CD8-positive, alpha-beta memory T cell (primary cell): ENCODE data around the gene TUBGCP6. TPM values are rescaled to one million over a fixed set of nuclear protein-coding genes. Genes with fewer than 3 reads are reported as not detected.
"Not testable (repeated sequence)": the region's sequence is repeated elsewhere in the genome, so short reads cannot be mapped to it uniquely, and the experiment has no call there.

Experiments
- CTCF ChIA-PET: fragments of 350-600 bp; sonication (Branson Sonifier 250); formaldehyde crosslinking; loops from one replicate; lab custom pipeline; 2021; ENCODE audit warnings: antibody characterized with exemption; lab: Charles Lee
- POLR2A ChIA-PET: fragments of 350-600 bp; sonication (Branson Sonifier 250); formaldehyde crosslinking; loops from one replicate; lab custom pipeline; 2021; ENCODE audit warnings: antibody characterized with exemption; lab: Charles Lee
- DNase-seq, 5 donors: peaks; one replicate each; pipeline versions ENCODE4 v3.0.0 to v3.0.0-alpha.2; 2020 to 2022; ENCODE audit warnings: mixed read lengths in 1 of 5
- H3K27ac ChIP-seq: one replicate; pipeline ENCODE4 v1.7.0; 2013; ENCODE audit warnings: low read depth, mild to moderate bottlenecking, low read length, moderate library complexity
- H3K27me3 ChIP-seq: 2 replicates; pipeline ENCODE4 v1.7.0; 2013; ENCODE audit warnings: low read length, mild to moderate bottlenecking; ENCODE audit not compliant: insufficient read depth, poor library complexity, severe bottlenecking
- H3K36me3 ChIP-seq: 2 replicates; pipeline ENCODE4 v1.7.0; 2013; ENCODE audit warnings: mild to moderate bottlenecking, low read length, moderate library complexity; ENCODE audit not compliant: insufficient read depth
- H3K4me1 ChIP-seq: 2 replicates; pipeline ENCODE4 v1.7.0; 2013; ENCODE audit warnings: mild to moderate bottlenecking, low read length, moderate library complexity; ENCODE audit not compliant: insufficient read depth
- H3K4me3 ChIP-seq: 2 replicates; pipeline ENCODE4 v1.7.0; 2013; ENCODE audit warnings: mild to moderate bottlenecking, low read length
- H3K9me3 ChIP-seq: 2 replicates; pipeline ENCODE4 v1.7.0; 2013; ENCODE audit warnings: mild to moderate bottlenecking, low read length
- H3K27ac Mint-ChIP-seq, 8 donors: one replicate each; pipeline ENCODE4 v1.8.0; 2020 to 2021; ENCODE audit warnings: mixed read lengths in 8 of 8, mild to moderate bottlenecking in 6 of 8, inconsistent platforms in 3 of 8, moderate library complexity in 3 of 8
- H3K27me3 Mint-ChIP-seq, 2 donors: one replicate each; pipeline ENCODE4 v1.8.0; 2020 to 2021; ENCODE audit warnings: mixed read lengths in 2 of 2, mild to moderate bottlenecking in 1 of 2, moderate library complexity in 1 of 2
- H3K36me3 Mint-ChIP-seq, 3 donors: one replicate each; pipeline ENCODE4 v1.8.0; 2020 to 2021; ENCODE audit warnings: mixed read lengths in 3 of 3, inconsistent platforms in 1 of 3, mild to moderate bottlenecking in 1 of 3
- H3K4me1 Mint-ChIP-seq, 3 donors: one replicate each; pipeline ENCODE4 v1.8.0; 2020 to 2021; ENCODE audit warnings: mixed read lengths in 3 of 3, inconsistent platforms in 1 of 3, mild to moderate bottlenecking in 1 of 3
- H3K4me3 Mint-ChIP-seq, 7 donors: one replicate each; pipeline ENCODE4 v1.8.0; 2020 to 2021; ENCODE audit warnings: mixed read lengths in 7 of 7, mild to moderate bottlenecking in 6 of 7, moderate library complexity in 4 of 7, inconsistent platforms in 2 of 7
- H3K9me3 Mint-ChIP-seq, 5 donors: one replicate each; pipeline ENCODE4 v1.8.0; 2020 to 2022; ENCODE audit warnings: mixed read lengths in 5 of 5, mild to moderate bottlenecking in 3 of 5, moderate library complexity in 2 of 5, inconsistent platforms in 1 of 5
- polyA plus RNA-seq: library from polyadenylated mRNA; unstranded; fragments of 300-500 nt; fragmentation: Illumina TruSeq; gene quantifications from one replicate; pipeline ENCODE4 v1.2.3, GENCODE V29; 2021
- total RNA-seq, 2 experiments: library from RNA; stranded (reverse); gene quantifications; one replicate each; pipeline ENCODE4 v1.2.3, GENCODE V29; 2021

The TUBGCP6 gene
- total and polyA plus RNA-seq, 3 experiments from 2014 or later: 18.6 to 52.2 (median 51.4) TPM

- Histone ChIP-seq H3K27me3 (no peaks in the 10 kb centered on the region), H3K27ac (no peak overlapping the region), H3K9me3 (no peaks in the 10 kb centered on the region), H3K36me3 (no peaks in the 10 kb centered on the region), H3K4me3 (no peak overlapping the region), H3K4me1 (no peaks in the 10 kb centered on the region)
- no peak for DNase-seq
- no peaks in the 10 kb centered on the region for H3K36me3 Mint-ChIP-seq
- H3K9me3 Mint-ChIP-seq: no peaks in the 10 kb centered on the region
- ChIA-PET POLR2A (no interaction called here), CTCF (no interaction called here)
- peaks cover 0 to 9% (median 2%) of the 10 kb centered on the region in 3 donors for H3K4me1 Mint-ChIP-seq
- peak overlapping the region in 1 of 8 donors; percentile 82 for H3K27ac Mint-ChIP-seq
- peaks cover 2 to 3% of the 10 kb centered on the region in 2 donors for H3K27me3 Mint-ChIP-seq
- no peak overlapping the region for H3K4me3 Mint-ChIP-seq
Observed at GRCh38 chr22:50277761-50278160, 32.9 kb upstream of the TUBGCP6 start.

DNA sequence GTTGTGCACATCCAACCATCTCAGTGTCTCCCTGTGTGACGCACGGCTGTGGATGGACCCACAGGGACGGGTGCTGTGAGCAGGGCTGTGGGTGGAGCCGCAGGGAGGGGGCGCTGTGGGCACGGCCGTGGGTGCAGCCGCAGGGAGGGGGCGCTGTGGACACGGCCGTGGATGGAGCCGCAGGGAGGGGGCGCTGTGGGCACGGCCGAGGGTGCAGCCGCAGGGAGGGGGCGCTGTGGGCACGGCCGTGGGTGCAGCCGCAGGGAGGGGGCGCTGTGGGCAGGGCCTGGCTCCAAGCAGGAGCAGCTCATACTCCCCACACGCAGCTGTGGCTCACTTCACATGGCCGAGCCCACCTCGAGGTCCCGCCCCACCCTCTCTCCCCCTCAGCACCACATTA is 31.3 kb upstream of the TUBGCP6 start:
- Mint-ChIP-seq H3K27ac (no peak overlapping the region), H3K27me3 (peaks cover 2 to 3% of the 10 kb centered on the region in 2 donors), H3K36me3 (no peaks in the 10 kb centered on the region), H3K4me1 (peaks cover 0 to 10% (median 3%) of the 10 kb centered on the region in 3 donors), H3K4me3 (no peak overlapping the region), H3K9me3 (no peaks in the 10 kb centered on the region)
- H3K36me3 ChIP-seq: no peaks in the 10 kb centered on the region
- POLR2A ChIA-PET: no interaction called here
- H3K4me1 ChIP-seq: peaks cover 5% of the 10 kb centered on the region
- H3K27me3 ChIP-seq: no peaks in the 10 kb centered on the region
- CTCF ChIA-PET: interaction anchor here (0.6 to 2.2 kb wide), 12 partner anchors 22 to 223 kb away, joined by 3 to 8 read pairs (median 4); no protein-coding TSS in a partner anchor
- DNase-seq: peak; percentile 40 to 66 (median 52)
- no peak overlapping the region for H3K27ac ChIP-seq
- H3K9me3 ChIP-seq: no peaks in the 10 kb centered on the region
- H3K4me3 ChIP-seq: no peak overlapping the region

- CTCF ChIA-PET: interaction anchor here (1.2 to 2.2 kb wide), 9 partner anchors 23 to 345 kb away, joined by 3 to 8 read pairs (median 4); partner anchors contain the start of gene SCO2
- H3K4me1 Mint-ChIP-seq: peaks cover 0 to 17% (median 4%) of the 10 kb centered on the region in 3 donors
- Histone ChIP-seq H3K4me3 (no peak overlapping the region), H3K9me3 (no peaks in the 10 kb centered on the region), H3K4me1 (peaks cover 11% of the 10 kb centered on the region), H3K27ac (no peak overlapping the region), H3K36me3 (no peaks in the 10 kb centered on the region), H3K27me3 (no peaks in the 10 kb centered on the region)
- H3K36me3 Mint-ChIP-seq: no peaks in the 10 kb centered on the region
- peak overlapping the region in 1 of 7 donors; percentile 6 for H3K4me3 Mint-ChIP-seq
- no peaks in the 10 kb centered on the region for H3K9me3 Mint-ChIP-seq
- H3K27ac Mint-ChIP-seq: no peak overlapping the region
- H3K27me3 Mint-ChIP-seq: peaks cover 3 to 6% of the 10 kb centered on the region in 2 donors
- POLR2A ChIA-PET: no interaction called here
- DNase-seq: no peak
Observed at GRCh38 chr22:50275181-50276055, 30.6 kb upstream of the TUBGCP6 start.

- POLR2A ChIA-PET: no interaction called here
- no peak overlapping the region for H3K27ac Mint-ChIP-seq
- H3K4me1 Mint-ChIP-seq: peaks cover 0 to 18% (median 4%) of the 10 kb centered on the region in 3 donors
- CTCF ChIA-PET: interaction anchor here (1.4 to 4.7 kb wide), 4 partner anchors 23 to 346 kb away, joined by 3 to 25 read pairs (median 6); partner anchors contain the start of genes DENND6B, HDAC10 and SCO2
- no peaks in the 10 kb centered on the region for H3K27me3 ChIP-seq
- H3K4me3 Mint-ChIP-seq: no peak overlapping the region
- peaks cover 3 to 6% of the 10 kb centered on the region in 2 donors for H3K27me3 Mint-ChIP-seq
- H3K27ac ChIP-seq: no peak overlapping the region
- no peak overlapping the region for H3K4me3 ChIP-seq
- DNase-seq: no peak
- H3K36me3 ChIP-seq: no peaks in the 10 kb centered on the region
- no peaks in the 10 kb centered on the region for H3K36me3 Mint-ChIP-seq
- H3K9me3 ChIP-seq: no peaks in the 10 kb centered on the region
- no peaks in the 10 kb centered on the region for H3K9me3 Mint-ChIP-seq
- peaks cover 12% of the 10 kb centered on the region for H3K4me1 ChIP-seq
Observed at GRCh38 chr22:50274771-50275170, 29.9 kb upstream of the TUBGCP6 start.

DNA sequence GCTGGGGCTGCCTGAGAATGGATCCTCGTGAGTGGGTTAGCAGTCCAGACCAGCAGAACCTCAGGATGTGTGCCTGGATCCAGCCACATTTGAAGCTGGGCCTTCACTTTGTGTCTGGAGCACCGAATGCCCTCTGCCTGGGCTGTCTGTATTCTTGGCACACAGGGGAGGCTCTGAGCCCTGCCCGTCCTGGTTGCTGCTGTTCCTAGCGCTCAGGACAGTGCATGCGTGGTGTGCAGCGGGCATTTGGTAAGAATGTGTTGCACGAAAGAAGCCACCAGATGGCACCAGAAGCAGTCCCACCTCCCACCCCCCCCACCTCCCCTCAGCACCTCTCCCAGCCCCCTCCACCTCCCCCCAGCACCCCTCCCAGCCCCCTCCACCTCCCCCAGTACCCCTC is 29.5 kb upstream of the TUBGCP6 start:
- no peaks in the 10 kb centered on the region for H3K36me3 Mint-ChIP-seq
- H3K4me3 Mint-ChIP-seq: no peak overlapping the region
- peaks cover 3 to 6% of the 10 kb centered on the region in 2 donors for H3K27me3 Mint-ChIP-seq
- POLR2A ChIA-PET: no interaction called here
- H3K9me3 ChIP-seq: no peaks in the 10 kb centered on the region
- no peaks in the 10 kb centered on the region for H3K9me3 Mint-ChIP-seq
- no peaks in the 10 kb centered on the region for H3K27me3 ChIP-seq
- no peaks in the 10 kb centered on the region for H3K36me3 ChIP-seq
- H3K27ac ChIP-seq: no peak overlapping the region
- H3K4me3 ChIP-seq: no peak overlapping the region
- peaks cover 17% of the 10 kb centered on the region for H3K4me1 ChIP-seq
- DNase-seq: peak in 3 of 5 donors; percentile 31 to 63 (median 35)
- peaks cover 0 to 20% (median 5%) of the 10 kb centered on the region in 3 donors for H3K4me1 Mint-ChIP-seq
- CTCF ChIA-PET: interaction anchor here (1.4 to 4.7 kb wide), 4 partner anchors 23 to 346 kb away, joined by 3 to 25 read pairs (median 6); partner anchors contain the start of genes DENND6B, HDAC10 and SCO2
- no peak overlapping the region for H3K27ac Mint-ChIP-seq

- H3K27me3 Mint-ChIP-seq, DNase-seq, H3K9me3 ChIP-seq, POLR2A ChIA-PET, H3K36me3 ChIP-seq, H3K9me3 Mint-ChIP-seq, H3K4me3 ChIP-seq, H3K36me3 Mint-ChIP-seq, H3K27me3 ChIP-seq, H3K27ac ChIP-seq: not testable (repeated sequence)
- H3K27ac Mint-ChIP-seq: peak overlapping the region in 2 of 8 donors; percentile 40 to 54
- peak overlapping the region in 2 of 7 donors; percentile 4 to 8 for H3K4me3 Mint-ChIP-seq
- peaks cover under 1 to 23% (median 5%) of the 10 kb centered on the region in 3 donors for H3K4me1 Mint-ChIP-seq
- peaks cover 18% of the 10 kb centered on the region for H3K4me1 ChIP-seq
- CTCF ChIA-PET: interaction anchor here (1.4 to 4.7 kb wide), 3 partner anchors 22 to 347 kb away, joined by 3 to 25 read pairs (median 10); partner anchors contain the start of genes DENND6B and HDAC10
Observed at GRCh38 chr22:50273781-50274180, 29.0 kb upstream of the TUBGCP6 start.

DNA sequence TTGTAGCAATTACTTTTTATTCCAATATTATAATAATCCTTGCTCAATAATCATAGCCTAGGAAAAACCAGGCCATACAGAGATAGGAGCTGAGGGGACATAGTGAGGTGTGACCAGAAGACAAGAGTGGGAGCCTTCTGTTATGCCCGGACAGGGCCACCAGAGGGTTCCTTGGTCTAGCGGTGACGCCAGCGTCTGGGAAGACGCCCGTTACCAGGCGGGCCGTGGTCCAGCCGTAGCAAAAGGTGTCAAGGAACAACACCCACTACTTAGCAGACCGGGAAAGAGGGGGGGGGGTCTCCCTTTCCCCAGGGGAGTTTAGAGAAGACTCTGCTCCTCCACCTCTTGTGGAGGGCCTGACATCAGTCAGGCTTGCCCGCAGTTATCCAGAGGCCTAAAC is 28.5 kb upstream of the TUBGCP6 start:
- POLR2A ChIA-PET, H3K27ac ChIP-seq: not testable (repeated sequence)
- CTCF ChIA-PET: interaction anchor here (0.7 to 4.7 kb wide), 4 partner anchors 22 to 68 kb away, joined by 3 to 25 read pairs (median 9); partner anchors contain the start of genes DENND6B and HDAC10

More for the DNA sequence above, 28.5 kb upstream of the TUBGCP6 start:
- peaks cover 18% of the 10 kb centered on the region for H3K4me1 ChIP-seq
- not testable (repeated sequence) for H3K36me3 Mint-ChIP-seq, H3K9me3 ChIP-seq, H3K27me3 Mint-ChIP-seq, H3K9me3 Mint-ChIP-seq, DNase-seq, H3K27ac Mint-ChIP-seq, H3K36me3 ChIP-seq, H3K4me3 ChIP-seq, H3K27me3 ChIP-seq
- peaks cover 3 to 24% (median 7%) of the 10 kb centered on the region in 3 donors for H3K4me1 Mint-ChIP-seq
- peak overlapping the region in 1 of 7 donors; percentile 8 for H3K4me3 Mint-ChIP-seq
